Measurements from ENCODE around the gene CPLX4.

The CPLX4 gene

GRCh38 chr18:59300676-59301285 is 17.7 kb downstream of the CPLX4 start:
- Mint-ChIP-seq H3K4me3 (no peak overlapping the region), H3K9me3 (no peaks in the 10 kb centered on the region), H3K36me3 (no peaks in the 10 kb centered on the region), H3K27ac (no peak overlapping the region), H3K27me3 (peaks cover 49% of the 10 kb centered on the region), H3K4me1 (peaks cover 3% of the 10 kb centered on the region)
- DNase-seq: no peak
- CTCF ChIA-PET: interaction anchor here (1.3 to 1.5 kb wide), 2 partner anchors 9 to 102 kb away, joined by 6 to 12 read pairs; no protein-coding TSS in a partner anchor

- peaks cover 48% of the 10 kb centered on the region for H3K27me3 Mint-ChIP-seq
- peaks cover 3% of the 10 kb centered on the region for H3K4me1 Mint-ChIP-seq
- no peak for DNase-seq
- no peaks in the 10 kb centered on the region for H3K36me3 Mint-ChIP-seq
- H3K4me3 Mint-ChIP-seq: no peak overlapping the region
- H3K9me3 Mint-ChIP-seq: no peaks in the 10 kb centered on the region
- CTCF ChIA-PET: interaction anchor here (0.9 to 1.0 kb wide), 2 partner anchors 10 to 104 kb away, joined by 3 read pairs; no protein-coding TSS in a partner anchor
- H3K27ac Mint-ChIP-seq: no peak overlapping the region
Observed at GRCh38 chr18:59298871-59299270, 19.6 kb downstream of the CPLX4 start.

DNA sequence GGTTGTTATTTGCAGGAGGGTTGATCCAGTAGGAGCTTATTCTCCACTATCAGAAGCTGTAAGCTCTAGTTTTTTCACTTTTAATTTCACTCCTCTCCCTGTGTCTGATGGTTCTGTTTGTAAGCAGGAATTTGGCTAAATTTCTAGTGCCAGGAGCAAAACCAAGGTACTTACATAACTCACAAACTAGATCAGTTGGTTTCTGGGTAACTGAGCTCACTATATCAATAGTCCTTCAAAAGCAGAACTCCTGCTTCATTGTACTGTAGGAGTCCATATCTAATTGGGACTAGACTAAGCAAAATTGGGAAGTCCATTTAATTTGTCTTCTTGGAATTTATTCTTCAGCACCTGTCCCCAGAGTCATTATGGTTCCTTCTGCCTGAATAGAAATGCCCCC is 25.1 kb downstream of the CPLX4 start:
- no peak overlapping the region for H3K4me3 Mint-ChIP-seq
- DNase-seq: no peak
- no peaks in the 10 kb centered on the region for H3K36me3 Mint-ChIP-seq
- CTCF ChIA-PET: no interaction called here
- H3K27me3 Mint-ChIP-seq: peaks cover 34% of the 10 kb centered on the region
- H3K4me1 Mint-ChIP-seq: no peaks in the 10 kb centered on the region
- no peak overlapping the region for H3K27ac Mint-ChIP-seq
- no peaks in the 10 kb centered on the region for H3K9me3 Mint-ChIP-seq

DNA sequence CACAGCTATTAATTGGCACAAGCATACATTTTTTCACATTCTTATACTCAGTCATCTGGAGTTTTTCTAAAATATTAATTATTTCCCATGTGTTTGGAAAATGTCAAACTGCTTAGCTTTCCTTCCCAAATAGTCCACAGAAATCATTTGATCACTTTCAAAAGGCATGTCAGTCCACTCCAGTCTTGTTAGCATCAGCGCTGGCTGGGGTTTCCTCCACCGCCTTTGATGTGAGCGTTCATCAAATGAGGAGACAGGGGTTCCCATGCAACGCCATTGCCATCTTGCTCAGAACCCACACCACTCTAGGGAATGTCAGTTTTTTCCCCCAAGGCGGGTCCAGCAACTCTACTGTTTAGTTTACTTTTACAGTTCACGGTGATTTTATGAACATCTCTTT is 32.1 kb downstream of the CPLX4 start:
- Mint-ChIP-seq H3K36me3 (no peaks in the 10 kb centered on the region), H3K4me1 (no peaks in the 10 kb centered on the region), H3K4me3 (no peak overlapping the region), H3K9me3 (no peaks in the 10 kb centered on the region), H3K27ac (no peak overlapping the region), H3K27me3 (peaks cover 41% of the 10 kb centered on the region)
- DNase-seq: no peak
- CTCF ChIA-PET: interaction anchor here (1.4 kb wide), 1 partner anchor 38 kb away, joined by 3 read pairs; no protein-coding TSS in a partner anchor

DNA sequence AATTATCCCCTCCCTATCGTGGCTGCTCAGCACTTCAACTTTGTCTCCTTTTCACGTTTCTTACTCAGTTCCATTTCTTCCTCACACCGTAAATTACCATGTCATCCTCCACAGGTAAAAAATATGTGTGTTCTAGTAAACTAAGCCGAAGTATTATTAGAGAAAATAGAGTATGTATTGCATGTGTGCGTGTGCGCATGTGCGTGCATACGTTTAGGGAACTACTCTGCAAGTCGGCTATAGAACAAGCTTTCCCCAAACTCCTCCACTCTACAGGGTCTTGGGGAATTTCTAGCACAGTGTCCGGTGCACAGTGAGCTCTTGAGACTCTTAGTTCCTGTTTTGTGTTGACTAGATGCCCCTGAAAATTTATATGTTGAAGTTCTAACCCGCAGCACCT is 36.1 kb downstream of the CPLX4 start:
- DNase-seq: no peak
- CTCF ChIA-PET: no interaction called here
- no peak overlapping the region for H3K4me3 Mint-ChIP-seq
- no peak overlapping the region for H3K27ac Mint-ChIP-seq
- no peaks in the 10 kb centered on the region for H3K9me3 Mint-ChIP-seq
- H3K27me3 Mint-ChIP-seq: peaks cover 55% of the 10 kb centered on the region
- H3K36me3 Mint-ChIP-seq: no peaks in the 10 kb centered on the region
- H3K4me1 Mint-ChIP-seq: no peaks in the 10 kb centered on the region

GRCh38 chr18:59279722-59280121 is 38.7 kb downstream of the CPLX4 start:
- Mint-ChIP-seq H3K27me3 (peaks cover 62% of the 10 kb centered on the region), H3K4me1 (no peaks in the 10 kb centered on the region), H3K9me3 (no peaks in the 10 kb centered on the region), H3K4me3 (no peak overlapping the region), H3K27ac (no peak overlapping the region), H3K36me3 (no peaks in the 10 kb centered on the region)
- CTCF ChIA-PET: interaction anchor here (0.7 kb wide), 1 partner anchor 10 kb away, joined by 4 read pairs; no protein-coding TSS in a partner anchor
- DNase-seq: no peak

DNA sequence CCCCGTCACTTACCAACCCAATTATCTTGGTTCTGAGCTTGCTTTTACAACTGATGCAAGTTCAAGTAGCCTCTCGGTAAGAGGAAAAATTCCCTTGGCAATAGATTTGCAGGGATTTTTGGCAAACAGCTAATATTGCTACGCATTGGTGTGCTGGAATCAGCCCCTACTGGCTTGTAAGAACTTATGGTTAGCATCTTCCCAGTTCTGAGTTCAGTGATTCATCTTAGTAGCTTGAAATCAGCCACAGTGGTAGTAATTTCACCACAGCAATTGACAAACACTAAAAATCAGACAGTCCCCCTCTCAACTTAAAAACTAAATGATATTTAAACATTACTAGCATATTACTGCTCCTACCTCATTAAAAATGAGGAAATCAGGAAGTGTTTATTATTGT is 39.3 kb downstream of the CPLX4 start:
- H3K27me3 Mint-ChIP-seq: peaks cover 64% of the 10 kb centered on the region
- no peak overlapping the region for H3K27ac Mint-ChIP-seq
- CTCF ChIA-PET: interaction anchor here (0.7 to 1.5 kb wide), 2 partner anchors 10 to 29 kb away, joined by 4 to 5 read pairs; no protein-coding TSS in a partner anchor

GRCh38 chr18:59278793-59279192 is 39.7 kb downstream of the CPLX4 start:
- DNase-seq: no peak
- Mint-ChIP-seq H3K36me3 (no peaks in the 10 kb centered on the region), H3K9me3 (no peaks in the 10 kb centered on the region), H3K4me1 (peaks cover 3% of the 10 kb centered on the region), H3K4me3 (no peak overlapping the region), H3K27ac (no peak overlapping the region), H3K27me3 (peaks cover 64% of the 10 kb centered on the region)
- CTCF ChIA-PET: interaction anchor here (0.7 to 1.5 kb wide), 2 partner anchors 9 to 29 kb away, joined by 4 to 5 read pairs; no protein-coding TSS in a partner anchor

More for the DNA sequence above, 39.3 kb downstream of the CPLX4 start:
- H3K4me3 Mint-ChIP-seq: no peak overlapping the region
- peaks cover 2% of the 10 kb centered on the region for H3K4me1 Mint-ChIP-seq
- H3K36me3 Mint-ChIP-seq: no peaks in the 10 kb centered on the region
- no peaks in the 10 kb centered on the region for H3K9me3 Mint-ChIP-seq
- no peak for DNase-seq

GRCh38 chr18:59276047-59276446 is 42.4 kb downstream of the CPLX4 start:
- CTCF ChIA-PET: interaction anchor here (1.1 to 2.6 kb wide), 2 partner anchors 23 to 126 kb away, joined by 3 to 6 read pairs; no protein-coding TSS in a partner anchor
- Mint-ChIP-seq H3K4me1 (peaks cover 10% of the 10 kb centered on the region), H3K27me3 (peaks cover 74% of the 10 kb centered on the region), H3K36me3 (no peaks in the 10 kb centered on the region), H3K4me3 (no peak overlapping the region), H3K27ac (no peak overlapping the region), H3K9me3 (no peaks in the 10 kb centered on the region)
- DNase-seq: no peak

DNA sequence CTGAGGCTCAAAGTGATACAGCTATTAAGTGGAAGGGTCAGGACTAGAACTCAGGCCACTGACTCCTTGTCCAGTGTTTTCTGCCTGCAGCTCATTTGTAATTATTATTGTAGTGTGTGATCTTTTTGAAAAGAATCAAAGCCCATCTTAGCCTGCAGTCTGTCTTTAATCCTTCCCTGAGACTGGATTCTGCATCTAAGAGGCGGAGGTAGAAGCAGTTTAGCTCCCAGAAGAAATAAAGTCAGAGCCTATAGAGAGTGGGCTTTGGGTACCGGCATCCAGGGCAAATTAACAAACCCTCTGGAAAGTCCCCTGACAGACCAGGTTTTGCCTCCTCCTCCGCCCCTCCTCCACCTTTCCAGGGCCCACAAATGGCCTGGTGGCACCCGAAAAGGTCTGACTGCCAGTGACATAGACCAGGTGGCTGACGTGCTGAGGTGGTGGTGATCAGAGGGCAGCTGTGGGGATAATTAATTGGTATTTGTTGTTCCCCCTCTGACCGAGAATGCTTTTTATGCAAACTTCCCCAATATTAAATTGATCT is 43.0 kb downstream of the CPLX4 start:
- H3K36me3 Mint-ChIP-seq: no peaks in the 10 kb centered on the region
- H3K4me1 Mint-ChIP-seq: peaks cover 10% of the 10 kb centered on the region
- peaks cover 76% of the 10 kb centered on the region for H3K27me3 Mint-ChIP-seq
- DNase-seq: no peak
- no peak overlapping the region for H3K27ac Mint-ChIP-seq
- CTCF ChIA-PET: interaction anchor here (2.6 kb wide), 1 partner anchor 127 kb away, joined by 6 read pairs; no protein-coding TSS in a partner anchor
- no peak overlapping the region for H3K4me3 Mint-ChIP-seq
- H3K9me3 Mint-ChIP-seq: no peaks in the 10 kb centered on the region

- H3K27me3 Mint-ChIP-seq: peaks cover 78% of the 10 kb centered on the region
- peaks cover 14% of the 10 kb centered on the region for H3K4me1 Mint-ChIP-seq
- no peak overlapping the region for H3K27ac Mint-ChIP-seq
- CTCF ChIA-PET: interaction anchor here (2.6 kb wide), 1 partner anchor 128 kb away, joined by 6 read pairs; no protein-coding TSS in a partner anchor
- H3K9me3 Mint-ChIP-seq: no peaks in the 10 kb centered on the region
- DNase-seq: no peak
- no peaks in the 10 kb centered on the region for H3K36me3 Mint-ChIP-seq
- H3K4me3 Mint-ChIP-seq: no peak overlapping the region
Observed at GRCh38 chr18:59274533-59274928, 43.9 kb downstream of the CPLX4 start.

GRCh38 chr18:59273759-59274532 is 44.5 kb downstream of the CPLX4 start:
- CTCF ChIA-PET: interaction anchor here (2.6 to 3.4 kb wide), 2 partner anchors 128 kb away, joined by 6 to 12 read pairs; no protein-coding TSS in a partner anchor
- Mint-ChIP-seq H3K9me3 (no peaks in the 10 kb centered on the region), H3K27ac (no peak overlapping the region), H3K36me3 (no peaks in the 10 kb centered on the region), H3K27me3 (peaks cover 83% of the 10 kb centered on the region), H3K4me3 (no peak overlapping the region), H3K4me1 (peaks cover 17% of the 10 kb centered on the region)
- no peak for DNase-seq

- no peaks in the 10 kb centered on the region for H3K36me3 Mint-ChIP-seq
- H3K27ac Mint-ChIP-seq: no peak within 1 kb of the TSS
- no peak within 1 kb of the TSS for H3K4me3 Mint-ChIP-seq
- no peak for DNase-seq
- H3K4me1 Mint-ChIP-seq: peaks cover 25% of the 10 kb centered on the region
- peaks cover 89% of the 10 kb centered on the region for H3K27me3 Mint-ChIP-seq
- CTCF ChIA-PET: interaction anchor here (3.4 kb wide), 1 partner anchor 129 kb away, joined by 12 read pairs; no protein-coding TSS in a partner anchor
- no peaks in the 10 kb centered on the region for H3K9me3 Mint-ChIP-seq
Observed at GRCh38 chr18:59272891-59273758, 45.3 kb downstream of the CPLX4 start, which contains the start of gene RAX. TSS of gene RAX (minus strand) at chr18:59273454. CDS start at chr18:59273206, 248 bp downstream.

Data from activated naive CD4-positive, alpha-beta T cell treated with anti-CD3 and anti-CD28 coated beads, Interleukin-2, amount 10 ng/mL, durations not matched to agents 7 days and 5 days (primary cell).